GM19193 (cell line): ENCODE data around the gene ID2.

Experiments used
- POLR2A ChIP-seq: IDR thresholded peaks from 4 replicates; pipeline ENCODE4 v1.6.1; 2011; ENCODE audit not compliant: insufficient read depth, insufficient read length; ENCODE audit errors: extremely low read depth

Gene ID2

DNA sequence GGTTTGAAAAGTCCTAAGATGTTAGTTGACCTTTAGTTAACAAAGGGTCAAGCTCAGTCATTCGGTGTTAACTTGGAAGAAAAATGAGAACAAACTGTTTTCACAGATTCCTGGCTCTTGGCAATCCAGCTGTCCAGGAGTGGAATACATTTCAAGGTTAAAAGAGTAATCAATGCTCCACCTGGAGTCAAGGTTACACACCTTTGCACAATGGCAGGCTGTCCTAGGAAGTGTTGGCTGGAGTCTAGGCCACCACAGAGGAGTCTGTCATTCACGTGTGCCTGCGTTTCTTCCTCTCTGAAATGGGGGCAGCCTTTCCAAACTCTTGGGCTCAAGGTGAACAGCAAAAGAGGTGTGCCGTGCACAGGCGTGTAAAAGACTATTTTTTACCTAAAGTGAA is 6.3 kb upstream of the ID2 start:
- no peak for TF ChIP-seq POLR2A

DNA sequence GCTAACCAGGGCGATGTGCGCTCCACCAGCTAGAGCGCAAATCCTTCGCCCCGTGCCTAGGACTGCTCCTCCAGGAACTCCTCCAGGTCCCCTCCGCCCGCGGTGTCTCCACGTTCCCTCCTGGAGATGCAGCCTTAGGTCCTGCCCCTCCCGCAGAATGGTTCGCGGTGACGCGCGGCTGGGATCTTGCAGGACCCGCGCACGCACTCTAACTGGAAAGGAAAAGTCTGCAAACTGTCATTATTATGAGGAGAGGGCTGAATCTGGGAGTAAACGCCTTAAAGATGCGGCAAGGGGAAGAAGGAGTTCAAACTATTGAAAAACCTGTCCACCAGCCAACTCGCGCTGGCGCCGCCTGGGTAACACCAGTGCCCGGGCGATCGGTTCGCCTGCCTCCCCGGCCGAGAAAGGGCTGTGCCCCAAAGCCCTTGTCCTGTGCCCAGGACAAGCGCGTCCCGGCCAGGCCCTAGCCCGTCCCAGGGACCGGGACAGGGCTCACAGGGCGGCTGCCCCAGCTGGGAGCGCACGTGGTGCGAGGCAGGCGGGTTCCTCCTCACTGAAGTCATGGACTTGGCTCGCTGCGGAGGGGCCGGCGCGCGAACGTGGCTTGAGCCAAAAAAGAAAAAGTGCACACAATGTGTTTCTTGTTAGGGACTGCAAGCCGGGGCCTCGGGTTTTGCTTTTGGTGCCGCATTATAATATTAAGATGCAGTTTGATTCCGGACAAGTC is 5.5 kb upstream of the ID2 start:
- TF ChIP-seq POLR2A, result no peak

DNA sequence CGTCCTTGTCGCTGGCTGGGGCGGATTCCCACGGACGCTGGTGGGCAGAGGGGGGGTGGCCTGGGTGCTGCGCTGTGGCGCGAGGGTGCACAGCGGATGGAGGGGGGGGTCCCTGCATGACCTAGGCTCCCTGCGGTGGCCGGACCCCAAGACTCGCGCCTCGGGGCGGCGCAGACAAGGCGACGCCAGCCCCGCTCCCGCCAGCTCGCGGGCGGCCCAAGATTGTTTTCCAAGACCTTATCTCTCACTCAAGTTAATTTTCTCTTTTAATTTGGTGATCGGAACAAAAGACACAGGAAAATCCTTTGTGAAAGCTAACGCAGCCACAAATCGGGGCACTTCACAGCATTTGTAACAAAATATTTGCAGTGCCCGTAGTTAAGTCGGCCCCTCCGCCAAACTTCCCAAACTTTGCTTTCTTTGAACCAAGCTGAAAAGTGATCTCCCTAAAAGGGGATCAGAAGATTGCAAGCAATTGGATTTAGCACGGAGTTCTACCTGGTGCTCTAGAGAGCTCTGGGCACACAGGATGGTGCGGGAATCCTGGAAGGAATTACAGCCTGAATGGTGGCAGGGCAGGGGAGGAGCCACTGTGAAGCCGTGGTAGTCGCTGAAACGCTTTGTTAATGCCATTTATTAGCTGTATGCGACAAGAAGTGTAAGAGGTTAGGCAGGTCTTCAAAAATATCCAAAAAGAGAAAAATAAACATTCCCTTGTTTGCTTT is 4.8 kb upstream of the ID2 start:
- no peak for TF ChIP-seq POLR2A

DNA sequence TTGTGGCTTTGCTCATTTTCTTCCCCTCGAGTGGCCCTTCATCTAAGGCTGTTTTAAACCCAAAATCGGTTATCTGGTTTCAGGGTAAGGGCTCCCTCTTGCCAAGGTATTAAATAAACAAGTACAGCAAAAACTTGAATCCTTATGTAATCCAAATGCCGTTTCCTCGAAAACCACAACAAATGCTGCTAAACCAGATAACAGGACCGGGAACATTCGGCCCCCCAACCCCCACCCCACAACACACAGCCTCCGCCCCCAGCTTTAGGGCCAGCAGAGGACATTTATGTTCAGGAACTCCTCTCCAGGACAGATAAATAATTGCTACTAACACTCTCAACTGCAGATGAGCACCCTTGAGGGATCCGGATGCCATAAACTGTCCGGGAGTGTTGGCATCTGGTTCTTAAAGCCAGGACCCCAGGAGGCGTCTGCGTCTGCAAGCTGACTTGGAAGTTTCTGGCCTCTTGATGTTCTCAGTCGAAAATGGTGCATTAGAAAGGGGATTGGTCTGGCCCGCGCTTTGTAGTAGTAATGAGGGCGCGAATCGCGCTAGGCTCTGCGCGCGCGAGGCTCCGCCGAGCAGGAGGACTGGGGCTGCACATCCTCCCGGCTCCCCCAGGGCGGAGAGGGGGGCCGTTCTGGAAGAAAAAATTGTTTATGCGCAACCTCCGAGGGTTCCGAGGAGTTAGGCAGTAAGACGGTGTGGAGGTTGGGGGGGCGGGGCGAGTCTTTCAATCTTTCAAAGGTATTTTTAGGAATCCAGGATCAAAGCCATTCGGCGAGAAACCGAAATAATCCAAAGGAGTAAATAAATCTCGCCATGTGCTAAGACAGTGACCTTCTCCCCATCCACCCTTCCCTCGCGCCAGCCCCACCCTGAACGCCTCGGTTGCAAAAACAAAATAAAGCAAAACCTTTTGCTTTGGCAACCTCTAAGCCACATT is 3.9 kb upstream of the ID2 start:
- TF ChIP-seq POLR2A, result no peak

DNA sequence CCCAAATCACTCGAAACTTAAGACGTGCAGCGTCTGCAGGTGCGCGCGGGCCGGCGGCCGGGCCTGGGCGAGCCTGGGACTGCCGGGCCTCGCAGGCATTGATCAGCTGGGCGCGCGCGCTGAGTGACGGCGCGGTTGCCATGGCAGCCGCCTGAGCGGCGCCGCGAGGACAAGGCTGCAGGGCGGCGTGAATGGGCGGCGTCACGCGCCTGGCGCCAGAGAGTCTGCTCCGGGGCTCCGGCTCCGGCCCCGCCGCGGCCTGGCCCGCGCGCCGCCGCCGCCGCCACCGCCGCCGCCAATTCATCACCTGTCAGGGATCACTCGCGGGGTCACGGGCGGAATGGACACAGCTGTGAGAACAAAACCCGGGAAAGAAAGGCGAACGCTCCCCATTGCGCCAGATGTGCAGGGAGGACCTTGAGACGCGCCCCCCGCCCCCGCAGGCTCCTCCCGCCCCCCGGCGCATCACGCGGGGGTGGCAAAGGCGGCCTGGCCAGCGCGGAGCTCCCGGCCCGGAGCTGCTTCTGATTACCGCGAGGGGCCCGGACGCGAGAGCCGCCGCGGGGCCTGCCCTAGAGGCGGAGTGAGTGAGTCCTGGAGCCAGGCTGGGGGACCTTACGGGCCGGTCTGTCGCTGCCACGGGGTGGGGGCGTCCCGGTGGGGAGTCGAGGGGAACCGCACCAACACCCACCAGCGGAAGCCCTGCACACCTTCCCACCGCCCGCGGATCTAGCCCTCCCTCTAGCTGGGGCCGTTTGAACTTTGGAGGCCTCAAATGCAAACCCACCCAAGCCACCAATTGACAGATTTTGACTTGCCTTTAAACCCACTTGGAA is 2.9 kb upstream of the ID2 start:
- no peak for TF ChIP-seq POLR2A

DNA sequence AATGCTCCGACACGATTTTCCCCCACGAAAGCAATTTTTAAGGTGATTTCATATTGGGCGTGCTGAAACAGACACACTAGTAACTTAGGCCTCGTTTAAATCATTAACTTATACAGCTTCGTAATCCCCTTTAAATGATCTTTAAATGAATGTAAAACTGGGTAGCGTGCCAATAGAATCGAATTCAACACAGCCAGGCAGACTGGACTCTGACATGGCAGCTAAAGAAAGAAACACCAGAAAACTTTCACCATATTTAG is 2.4 kb upstream of the ID2 start:
- no peak for TF ChIP-seq POLR2A

DNA sequence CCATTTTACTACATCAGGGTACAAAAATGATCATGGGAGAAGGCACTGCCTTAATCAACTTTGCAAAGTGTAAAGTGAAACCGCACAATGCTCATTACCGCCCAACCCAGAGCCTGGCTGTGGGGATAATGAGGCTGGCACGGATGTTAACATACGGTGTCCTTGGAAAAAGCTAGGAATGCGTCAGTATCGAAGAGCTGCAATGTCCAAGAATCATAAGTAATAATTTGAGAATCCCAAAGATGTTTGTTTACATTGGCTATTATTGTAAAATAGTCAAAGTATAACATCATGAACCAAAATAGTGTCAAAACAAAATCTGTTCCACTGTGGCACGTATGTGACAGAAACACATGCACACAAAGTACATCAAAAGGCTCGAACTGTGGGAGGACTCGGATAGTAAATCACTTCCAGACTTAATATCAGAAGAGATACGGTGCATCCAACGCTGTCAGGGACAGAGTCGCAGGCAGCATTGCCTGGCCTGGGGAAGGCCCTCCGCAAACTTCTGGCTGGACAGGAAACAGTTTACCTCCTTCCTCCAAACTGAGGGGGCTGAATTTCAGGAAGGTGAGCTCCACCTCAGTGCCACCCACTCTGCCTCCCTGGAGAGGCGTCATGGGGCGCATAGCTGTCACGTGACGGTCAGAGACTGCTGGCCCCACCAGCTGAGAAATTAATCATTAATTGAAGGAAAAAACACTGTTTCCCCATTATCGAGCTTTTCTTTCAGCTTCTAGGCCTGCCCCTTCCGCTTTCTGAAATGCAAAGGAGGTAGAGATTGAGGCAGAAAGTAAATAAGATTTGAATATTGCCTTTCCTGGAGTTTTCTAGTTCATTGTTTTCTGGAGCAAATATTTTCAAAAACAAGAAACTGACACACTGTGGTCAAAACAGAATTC is 1.8 kb upstream of the ID2 start:
- TF ChIP-seq POLR2A, result no peak

DNA sequence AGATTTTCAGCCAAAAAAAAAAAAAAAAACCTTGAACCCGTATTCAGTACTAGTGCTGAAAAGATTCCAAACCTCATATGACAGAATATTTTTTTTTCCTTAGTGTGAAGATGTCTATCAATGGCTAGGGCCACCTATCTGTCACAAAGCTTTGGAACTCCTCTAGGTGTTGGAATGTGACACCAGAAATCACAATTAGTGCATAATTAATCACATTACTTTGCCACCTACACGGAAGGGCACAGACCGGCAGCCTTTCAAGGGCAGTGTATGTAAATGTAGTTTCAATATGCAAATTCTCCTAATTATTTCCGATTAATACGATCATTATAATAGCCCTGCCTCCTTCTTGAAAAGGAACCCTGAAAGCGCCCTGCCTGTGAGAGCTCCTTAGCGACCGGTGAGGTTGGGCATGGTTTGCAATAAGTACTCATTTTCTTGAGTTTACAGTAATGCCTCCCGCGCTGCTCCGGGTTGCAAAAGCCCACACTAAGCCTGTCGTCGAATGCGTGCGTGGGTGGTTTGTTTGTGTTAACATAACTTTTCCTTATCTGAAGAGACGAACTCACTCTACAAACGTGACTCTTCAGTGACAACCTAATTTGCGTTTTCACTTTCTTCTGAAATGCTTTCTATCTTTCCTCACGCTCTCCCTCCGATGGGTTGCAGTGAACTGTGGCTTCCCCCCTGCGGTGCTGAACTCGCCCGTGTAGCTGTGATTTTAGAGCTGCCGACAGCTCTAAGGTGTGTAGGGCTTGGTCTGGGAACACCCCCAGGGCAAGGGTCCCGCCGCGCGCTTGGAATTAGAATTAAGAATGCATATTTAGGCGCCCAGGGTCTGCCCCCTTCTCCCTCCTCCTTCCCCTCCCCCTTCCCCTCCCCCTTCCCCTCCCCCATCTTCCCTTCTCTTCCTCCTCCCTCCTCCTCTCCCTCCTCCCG is 765 bp upstream of the ID2 start:
- TF ChIP-seq POLR2A, result peak; percentile 20

DNA sequence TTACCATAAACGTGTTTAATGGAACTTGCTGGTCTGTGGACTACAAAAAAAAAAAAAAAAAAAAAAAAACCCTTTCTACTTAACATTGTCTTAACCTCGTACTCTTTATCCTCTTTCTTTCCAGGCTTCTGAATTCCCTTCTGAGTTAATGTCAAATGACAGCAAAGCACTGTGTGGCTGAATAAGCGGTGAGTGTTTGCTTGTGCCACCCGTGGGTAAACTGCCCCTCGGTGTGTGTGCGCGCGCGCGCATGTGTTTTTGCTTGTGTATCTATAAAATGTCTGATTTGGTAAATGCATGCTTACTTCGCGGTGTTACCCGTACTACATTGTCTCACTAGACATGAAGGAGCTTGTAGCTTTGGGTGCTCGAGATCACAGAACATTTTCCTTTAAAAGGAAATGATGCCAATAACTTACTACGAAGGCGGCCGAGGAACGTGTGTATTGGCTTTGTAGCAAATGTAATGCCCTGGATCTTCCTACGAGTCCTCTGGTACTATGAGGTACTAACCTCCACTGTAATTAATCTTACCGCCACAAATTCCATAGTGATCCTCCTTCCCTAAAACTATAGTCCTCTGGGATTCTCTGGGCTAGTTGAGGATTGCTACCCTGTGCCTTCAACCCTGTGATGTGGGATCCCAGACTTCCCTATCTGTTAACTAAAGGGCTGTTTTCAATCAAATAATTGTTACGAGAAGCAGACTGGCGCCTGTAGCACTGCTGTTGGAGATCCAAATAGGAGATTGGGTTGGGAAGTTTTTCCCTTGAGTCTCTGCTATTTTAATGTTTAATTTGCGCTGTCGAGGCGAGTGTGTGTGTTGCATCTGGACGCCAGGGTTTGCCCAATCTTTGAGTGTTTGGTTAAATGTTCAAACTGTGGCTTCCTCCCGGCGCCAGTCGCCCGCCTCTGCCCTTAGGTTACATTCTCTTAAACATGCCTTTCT is 1.1 kb downstream of the ID2 start:
- TF ChIP-seq POLR2A, result no peak

DNA sequence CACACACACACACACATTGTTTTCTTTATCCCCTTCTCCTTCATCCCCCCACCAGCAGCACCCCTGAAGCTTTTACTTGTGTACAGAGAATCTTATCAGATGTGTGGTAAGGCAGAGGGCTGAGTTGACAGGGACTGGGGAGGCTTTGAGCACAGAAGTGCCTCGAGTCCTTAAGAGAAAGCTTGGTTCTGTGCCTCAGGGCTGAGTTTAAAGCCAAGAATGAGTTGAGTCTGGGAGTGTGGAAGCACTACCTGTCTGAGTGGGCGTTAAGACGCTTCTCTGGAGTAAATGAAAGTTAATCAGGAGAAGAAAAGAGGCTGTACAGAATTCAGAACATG is 2.7 kb downstream of the ID2 start:
- TF ChIP-seq POLR2A, result no peak

DNA sequence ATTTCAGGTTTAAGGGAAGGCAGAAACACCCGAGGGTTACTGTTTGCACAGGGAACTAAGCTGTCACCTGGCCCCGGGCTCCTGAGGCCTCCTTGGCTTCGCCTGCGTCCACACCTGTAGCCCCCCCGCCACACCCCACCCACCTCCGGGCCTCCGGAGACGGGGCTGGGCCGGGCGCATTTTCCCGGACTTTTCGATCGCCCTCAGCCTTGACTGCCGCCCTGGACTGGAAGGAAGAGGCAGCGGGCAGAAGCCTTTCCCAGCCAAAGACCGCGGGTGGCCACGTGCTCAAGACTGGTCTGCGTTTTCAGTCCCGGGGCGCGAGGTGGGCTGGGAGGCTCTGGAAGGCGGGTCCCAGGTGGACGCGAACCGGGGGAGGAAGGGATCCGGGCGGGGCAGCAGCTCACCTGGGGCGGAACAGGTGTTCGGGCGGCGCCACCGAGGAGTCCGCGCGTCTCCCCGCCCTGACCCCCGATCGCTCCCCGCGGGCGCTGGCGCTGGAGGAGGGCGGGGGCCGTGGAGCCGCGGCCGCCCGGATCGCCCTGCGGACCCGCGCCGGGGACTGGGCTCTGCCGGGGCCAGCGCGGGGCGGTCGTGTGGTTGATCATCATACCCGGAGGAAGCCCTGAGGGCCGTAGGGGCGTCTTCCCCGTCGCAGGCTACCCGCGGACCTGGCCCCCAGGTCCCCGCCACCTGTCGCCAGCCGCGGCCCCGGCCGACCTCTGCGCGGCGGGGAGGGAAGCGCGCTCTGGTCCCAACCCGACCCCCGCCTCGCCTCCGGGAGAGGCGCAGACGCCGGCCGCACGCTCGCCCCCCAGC is 3.2 kb downstream of the ID2 start:
- TF ChIP-seq POLR2A, result no peak
